ENCODE data around the gene PDE5A.

PDE5A gene

GRCh38 chr4:119579823-119580222 lies 48.8 kb downstream of the PDE5A start:
- DNase-seq, result no peak

DNA sequence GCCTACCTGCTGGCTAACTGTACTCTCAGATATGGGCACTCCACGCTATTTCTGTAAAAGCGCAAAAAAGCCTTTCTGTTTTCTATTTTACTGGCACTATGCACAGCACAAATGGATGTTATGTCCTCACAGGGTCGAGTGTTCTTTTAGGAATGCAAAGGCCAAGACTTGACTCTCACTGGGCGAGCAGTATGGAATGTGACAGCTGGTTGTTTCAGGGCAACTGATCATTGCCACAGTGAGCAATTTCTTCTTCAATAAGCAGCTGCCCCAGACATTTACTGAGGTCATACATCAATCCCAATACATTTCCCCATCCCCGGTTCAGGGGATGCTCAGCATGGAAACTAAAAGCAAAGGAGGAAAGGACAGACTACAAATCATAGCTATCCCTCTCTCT lies 58.2 kb downstream of the PDE5A start:
- DNase-seq, result no peak

DNA sequence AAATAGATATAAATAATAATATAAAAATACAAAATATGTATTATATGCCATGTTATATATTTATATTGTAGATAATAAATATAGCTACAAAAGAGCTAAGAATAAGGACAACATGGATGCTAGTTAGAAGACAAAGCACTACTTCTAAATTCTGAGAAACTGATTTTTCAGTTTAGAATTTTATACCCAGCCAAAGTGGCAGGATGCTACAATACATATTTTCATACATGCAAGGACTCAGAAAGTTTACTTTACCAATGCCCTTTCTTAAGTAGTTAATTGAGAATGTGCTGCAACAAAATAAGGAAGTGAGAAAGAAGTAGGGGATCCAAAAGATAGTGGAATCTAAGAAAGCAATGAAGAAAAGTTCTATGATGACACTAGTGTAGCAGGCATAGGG lies 64.5 kb downstream of the PDE5A start:
- no peak for DNase-seq

DNA sequence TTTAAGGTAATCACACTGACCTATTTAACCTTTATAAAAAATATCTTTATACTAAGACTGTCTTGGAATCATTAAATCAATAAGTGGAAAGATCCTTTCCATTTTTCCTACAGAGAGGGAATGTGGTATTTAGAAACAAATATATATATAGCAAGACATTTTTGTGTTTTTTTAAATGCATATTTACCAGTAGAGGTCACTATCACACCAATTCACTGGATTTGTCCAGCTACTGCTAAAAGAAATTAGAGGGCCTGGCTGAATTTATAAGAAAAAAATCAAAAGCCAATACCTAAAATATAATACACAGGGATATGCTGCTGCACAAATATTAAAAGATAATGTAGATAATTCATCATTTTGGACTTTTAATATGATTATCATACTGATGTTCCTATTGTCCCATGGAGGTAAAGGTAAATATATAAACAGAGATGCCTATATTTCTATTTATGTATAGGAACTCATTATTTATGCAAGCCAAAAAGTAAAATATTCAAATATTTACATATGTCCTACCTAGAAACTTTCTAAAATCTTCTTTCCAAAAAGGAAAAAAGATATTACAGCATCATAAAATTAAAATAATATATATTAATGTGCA lies 69.5 kb downstream of the PDE5A start:
- no peak for DNase-seq

DNA sequence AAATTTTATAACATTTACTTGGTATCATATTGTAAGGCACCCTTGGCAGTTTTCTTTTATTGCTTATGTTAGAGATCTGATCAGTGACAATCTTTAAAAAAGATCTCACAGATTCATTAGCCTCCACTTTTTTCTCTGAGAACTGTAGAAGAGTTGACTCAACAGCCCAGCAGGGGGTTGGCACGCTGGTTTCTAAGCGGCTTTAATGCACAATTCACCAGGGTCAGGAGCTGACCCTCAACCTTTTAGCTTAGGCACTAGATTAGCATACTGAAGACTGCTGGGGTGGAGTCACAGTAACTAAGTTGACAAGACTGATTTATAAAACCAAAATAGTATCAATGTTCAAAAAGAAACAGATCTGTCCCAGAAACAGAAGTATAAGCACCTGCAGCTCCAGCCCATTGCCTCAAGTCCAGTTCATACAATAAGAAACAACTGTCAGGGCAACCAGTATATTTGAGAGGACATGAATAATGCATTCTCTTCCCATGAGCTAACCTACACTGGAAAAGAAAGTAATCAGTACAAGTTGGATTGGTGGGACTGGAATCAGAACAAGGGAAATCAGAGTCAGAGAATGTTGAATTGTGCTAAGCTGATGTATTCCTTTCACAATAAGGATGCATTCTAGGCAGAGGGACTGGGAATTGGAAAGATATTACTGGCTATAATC lies 77.6 kb downstream of the PDE5A start:
- no peak for DNase-seq

GRCh38 chr4:119549639-119550038 lies 79.0 kb downstream of the PDE5A start:
- DNase-seq, result no peak

DNA sequence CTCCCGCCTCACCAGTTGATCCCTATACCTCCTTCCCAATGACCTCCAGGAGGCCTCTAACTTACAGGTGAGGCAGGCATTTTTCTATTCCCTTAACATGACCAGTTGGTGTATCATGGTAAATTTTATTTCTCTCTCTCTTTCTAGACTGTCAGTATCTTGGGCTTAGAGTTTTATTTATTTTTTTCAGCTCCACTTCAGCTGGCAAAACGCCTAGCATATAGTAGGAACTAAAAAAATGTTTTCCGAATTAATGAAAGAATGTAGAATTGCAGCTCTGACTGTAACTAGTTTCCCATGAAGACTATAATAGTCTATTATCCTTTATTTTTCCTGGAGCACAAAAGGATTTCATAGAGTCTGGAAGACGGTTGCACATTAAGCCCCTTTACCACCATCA lies 84.8 kb downstream of the PDE5A start:
- no peak for DNase-seq

DNA sequence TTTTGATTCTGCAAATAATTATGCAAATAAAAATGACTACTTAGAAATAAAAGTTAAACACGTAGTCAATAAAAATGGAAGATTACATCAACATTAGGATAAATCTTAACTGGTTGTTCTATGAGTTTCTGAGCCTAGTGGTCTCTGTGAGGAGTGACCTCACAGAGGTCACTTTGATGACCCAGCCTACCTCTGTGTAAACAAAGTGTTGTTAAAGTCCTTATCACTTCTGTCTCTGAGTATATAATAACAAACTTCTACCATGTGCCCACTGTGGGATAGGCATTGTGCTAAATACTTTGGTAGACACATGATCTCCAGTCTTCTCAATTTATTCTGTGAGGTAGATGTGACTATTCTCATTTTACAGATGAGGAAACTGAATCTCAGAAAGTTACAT lies 85.4 kb downstream of the PDE5A start:
- no peak for DNase-seq

DNA sequence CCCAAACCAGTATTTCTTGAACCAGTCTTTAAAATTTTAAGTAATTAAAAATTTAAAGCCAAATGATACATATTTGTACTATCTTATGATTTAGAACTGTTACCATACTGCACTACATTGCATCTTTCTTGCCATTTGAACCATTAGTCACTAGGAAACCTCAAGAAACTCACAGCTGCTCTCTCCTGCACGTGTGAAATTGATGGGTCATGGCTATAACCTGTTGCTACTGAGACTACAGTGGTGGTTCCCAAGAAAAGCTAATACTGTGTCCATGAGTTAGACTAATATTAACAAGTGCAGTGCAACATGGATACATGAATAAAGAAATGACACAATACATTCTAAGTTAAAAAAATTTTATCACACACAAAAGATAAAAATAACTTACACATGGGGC lies 88.4 kb downstream of the PDE5A start:
- no peak for DNase-seq

- no peak for DNase-seq
Observed at GRCh38 chr4:119537586-119537985, 91.0 kb downstream of the PDE5A start.

DNA sequence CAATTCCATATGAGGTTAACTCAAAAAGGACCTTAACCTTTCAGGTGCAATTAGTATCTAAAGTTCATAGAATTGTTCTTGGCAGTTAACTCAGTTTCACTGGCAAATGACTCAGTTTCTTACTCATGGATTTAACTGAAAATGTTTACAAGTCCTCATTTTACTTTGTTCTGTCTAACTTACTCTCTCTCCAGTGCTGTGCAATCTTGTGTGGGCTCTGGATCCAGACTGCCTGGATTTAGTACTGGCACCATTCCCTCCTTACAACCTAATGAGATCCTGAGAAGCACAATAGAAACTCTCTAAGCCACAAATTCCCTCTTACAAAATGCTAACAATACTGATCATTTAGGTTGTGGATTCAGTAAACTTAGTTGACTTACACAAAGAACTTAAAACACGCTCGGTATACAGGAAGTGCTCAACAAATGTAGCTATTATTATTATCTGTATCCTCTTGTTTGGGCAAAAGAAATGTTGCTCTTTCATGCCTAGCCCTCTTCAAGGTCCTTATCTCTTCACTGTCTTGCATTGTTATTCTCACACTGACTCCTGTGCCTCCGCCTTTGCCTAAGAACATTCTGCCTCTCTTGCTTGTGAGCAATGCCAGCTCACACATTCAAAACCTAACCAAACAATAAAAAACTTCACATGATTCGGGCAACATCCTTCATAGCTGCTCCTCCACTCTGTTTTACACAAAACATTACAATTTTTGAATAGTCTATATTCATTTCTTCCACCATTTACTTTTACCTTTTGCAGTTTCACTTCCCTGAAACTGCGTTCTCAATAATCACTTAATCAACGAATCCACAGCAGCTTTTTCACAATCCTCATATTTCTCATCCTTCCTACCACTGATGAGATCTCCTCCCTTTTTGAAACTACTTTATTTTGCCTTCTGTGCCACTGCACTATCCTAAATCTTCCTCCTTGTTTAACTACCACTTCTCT lies 91.8 kb downstream of the PDE5A start:
- DNase-seq, result no peak

GRCh38 chr4:119532319-119532718 lies 96.3 kb downstream of the PDE5A start:
- no peak for DNase-seq

GRCh38 chr4:119529788-119530187 lies 98.8 kb downstream of the PDE5A start:
- no peak for DNase-seq

GRCh38 chr4:119526786-119527550 lies 101.6 kb downstream of the PDE5A start:
- DNase-seq, result no peak

- no peak for DNase-seq
Observed at GRCh38 chr4:119525771-119526712, 102.6 kb downstream of the PDE5A start.

DNA sequence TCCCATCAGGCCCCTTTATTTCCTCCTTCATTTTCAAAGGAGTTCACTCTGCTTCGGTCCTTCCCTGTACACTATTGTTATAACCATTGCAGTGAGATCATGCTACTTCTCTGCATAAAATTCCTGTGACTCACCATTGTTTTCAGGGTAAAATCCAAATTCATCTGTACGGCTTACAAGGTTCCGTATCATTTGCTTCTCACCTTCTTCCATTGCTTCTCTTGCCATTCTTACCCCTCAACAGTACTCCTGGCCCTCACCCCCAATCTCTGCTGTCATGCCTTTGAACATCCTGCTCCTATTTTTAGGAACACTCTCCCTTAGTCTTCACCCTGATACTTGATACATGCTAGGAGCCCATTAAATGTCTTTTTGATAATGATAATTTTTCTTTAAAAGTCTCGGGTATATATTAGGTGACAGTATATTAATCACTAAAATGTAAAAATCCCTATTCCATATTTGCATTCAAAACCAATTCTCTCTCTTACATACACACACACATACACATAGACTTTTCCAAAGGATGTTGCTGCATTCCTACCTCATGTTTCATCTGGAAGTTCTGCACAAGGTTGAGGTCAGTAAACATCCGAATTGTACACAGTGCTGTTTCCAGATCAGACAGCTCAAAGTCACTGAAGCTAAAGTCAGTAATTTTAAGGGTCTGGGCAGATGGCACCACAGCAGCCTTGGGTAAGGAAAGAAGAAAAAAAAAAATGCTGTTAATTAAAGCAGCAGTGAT lies 103.4 kb downstream of the PDE5A start:
- DNase-seq, result no peak

DNA sequence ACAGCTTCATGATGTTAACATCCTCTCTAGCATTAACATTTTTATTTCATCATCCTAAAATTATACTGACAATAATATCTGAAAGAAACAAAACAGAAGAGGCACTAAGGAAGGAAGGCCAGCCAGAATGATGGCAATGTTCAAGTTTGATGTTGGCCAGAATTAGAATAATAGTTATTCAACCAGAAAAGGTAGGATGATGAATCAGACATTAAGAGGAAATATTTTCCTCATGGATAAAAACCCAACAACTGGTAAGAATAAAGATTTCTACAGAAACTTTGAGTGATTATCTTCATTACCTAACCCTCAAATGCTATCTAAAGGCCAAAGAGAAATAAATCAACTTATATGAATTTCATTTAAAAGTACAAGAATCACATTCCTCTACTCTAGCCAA lies 105.2 kb downstream of the PDE5A start:
- no peak for DNase-seq

- no peak for DNase-seq
Observed at GRCh38 chr4:119521268-119521667, 107.3 kb downstream of the PDE5A start.

GRCh38 chr4:119518915-119519410 lies 109.6 kb downstream of the PDE5A start:
- DNase-seq, result no peak

- no peak for DNase-seq
Observed at GRCh38 chr4:119518230-119518892, 110.2 kb downstream of the PDE5A start.

All from NCI-H510A (cell line).